Activated CD8-positive, alpha-beta memory T cell treated with anti-CD3 and anti-CD28 coated beads for 24 hours (primary cell): Measurements from ENCODE around the gene PLCB2.

Experiments used
- DNase-seq: peaks from one replicate; pipeline ENCODE4 v3.0.0-alpha.2; 2020

Gene PLCB2

DNA sequence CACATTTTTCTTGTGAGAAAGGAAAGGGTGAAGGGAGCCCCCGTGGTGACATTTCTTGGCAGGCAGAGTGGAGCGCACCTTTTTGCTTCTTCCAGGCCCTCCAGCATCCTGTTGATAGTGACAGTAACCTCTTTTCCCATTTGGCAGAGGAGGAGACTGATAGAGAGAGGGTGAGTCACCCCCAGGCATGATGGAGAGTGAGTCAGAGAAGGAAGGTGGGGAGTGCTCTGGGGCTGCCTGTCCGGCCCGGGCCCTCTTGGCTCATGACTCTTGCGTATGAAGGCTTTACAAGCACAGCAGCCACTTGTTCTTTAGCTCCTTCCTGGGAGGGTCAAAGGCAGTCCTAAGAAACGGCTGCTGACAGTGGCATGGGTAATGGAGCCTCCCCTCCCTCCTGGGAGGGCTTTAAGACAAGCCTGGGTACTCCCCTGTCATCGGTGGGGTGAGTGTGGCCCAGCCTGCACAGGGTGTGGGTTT lies 40.9 kb downstream of the PLCB2 start:
- no peak for DNase-seq

DNA sequence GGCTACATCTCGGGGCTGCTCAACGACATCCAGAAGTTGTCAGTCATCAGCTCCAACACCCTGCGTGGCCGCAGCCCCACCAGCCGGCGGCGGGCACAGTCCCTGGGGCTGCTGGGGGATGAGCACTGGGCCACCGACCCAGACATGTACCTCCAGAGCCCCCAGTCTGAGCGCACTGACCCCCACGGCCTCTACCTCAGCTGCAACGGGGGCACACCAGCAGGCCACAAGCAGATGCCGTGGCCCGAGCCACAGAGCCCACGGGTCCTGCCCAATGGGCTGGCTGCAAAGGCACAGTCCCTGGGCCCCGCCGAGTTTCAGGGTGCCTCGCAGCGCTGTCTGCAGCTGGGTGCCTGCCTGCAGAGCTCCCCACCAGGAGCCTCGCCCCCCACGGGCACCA lies 41.9 kb downstream of the PLCB2 start:
- DNase-seq = no peak

DNA sequence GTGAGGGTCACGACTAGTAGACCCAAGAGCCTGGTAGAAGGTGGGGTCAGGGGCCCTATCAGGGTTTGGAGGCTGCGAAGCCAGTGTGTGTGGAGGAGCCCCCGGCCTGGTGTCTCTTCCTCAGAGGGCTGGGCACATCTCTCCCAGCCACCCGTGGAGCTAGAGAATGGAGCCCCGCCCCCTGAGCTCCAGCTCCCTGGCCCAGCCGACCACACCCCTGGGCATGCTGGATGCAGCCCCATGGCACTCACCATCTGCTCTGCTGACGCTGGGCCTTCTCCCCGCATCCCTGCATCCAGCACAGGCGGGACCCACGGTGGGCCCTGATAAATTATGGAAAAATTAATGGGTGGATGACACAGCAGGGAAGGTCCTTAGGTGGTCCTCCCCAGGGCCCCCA lies 42.4 kb downstream of the PLCB2 start:
- no peak for DNase-seq

DNA sequence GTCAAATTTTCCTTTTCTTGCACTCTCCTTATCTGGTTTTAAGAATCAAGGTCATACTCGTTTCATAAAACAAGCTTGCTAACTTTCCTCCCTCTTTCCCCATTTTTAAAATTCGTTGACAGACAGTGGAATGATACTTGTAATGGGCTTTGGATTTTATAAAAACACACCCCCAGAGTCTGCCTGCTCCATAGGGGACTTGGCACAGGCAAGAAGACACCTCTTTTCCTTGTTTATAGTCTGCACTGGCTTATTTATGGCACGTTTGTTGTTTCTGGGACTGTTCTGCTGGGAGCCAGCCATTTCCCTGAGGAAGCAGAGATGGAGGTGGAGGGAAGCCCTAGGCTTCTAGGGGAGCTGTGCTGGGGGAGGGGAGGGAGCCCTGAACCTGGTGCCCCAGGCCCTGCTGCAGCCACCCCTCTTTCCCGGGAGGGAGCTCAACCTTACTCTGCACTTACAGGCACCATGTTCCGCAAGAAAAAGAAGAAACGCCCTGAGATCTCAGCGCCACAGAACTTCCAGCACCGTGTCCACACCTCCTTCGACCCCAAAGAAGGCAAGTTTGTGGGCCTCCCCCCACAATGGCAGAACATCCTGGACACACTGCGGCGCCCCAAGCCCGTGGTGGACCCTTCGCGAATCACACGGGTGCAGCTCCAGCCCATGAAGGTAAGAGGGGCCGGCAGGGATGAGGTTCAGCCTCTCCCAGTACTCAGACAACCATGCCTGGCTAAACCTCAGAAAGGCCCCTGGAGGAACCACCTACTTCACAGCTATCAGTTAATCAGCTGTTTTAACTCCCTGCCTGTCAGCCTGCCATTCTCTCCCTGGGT lies 43.2 kb downstream of the PLCB2 start:
- no peak for DNase-seq

DNA sequence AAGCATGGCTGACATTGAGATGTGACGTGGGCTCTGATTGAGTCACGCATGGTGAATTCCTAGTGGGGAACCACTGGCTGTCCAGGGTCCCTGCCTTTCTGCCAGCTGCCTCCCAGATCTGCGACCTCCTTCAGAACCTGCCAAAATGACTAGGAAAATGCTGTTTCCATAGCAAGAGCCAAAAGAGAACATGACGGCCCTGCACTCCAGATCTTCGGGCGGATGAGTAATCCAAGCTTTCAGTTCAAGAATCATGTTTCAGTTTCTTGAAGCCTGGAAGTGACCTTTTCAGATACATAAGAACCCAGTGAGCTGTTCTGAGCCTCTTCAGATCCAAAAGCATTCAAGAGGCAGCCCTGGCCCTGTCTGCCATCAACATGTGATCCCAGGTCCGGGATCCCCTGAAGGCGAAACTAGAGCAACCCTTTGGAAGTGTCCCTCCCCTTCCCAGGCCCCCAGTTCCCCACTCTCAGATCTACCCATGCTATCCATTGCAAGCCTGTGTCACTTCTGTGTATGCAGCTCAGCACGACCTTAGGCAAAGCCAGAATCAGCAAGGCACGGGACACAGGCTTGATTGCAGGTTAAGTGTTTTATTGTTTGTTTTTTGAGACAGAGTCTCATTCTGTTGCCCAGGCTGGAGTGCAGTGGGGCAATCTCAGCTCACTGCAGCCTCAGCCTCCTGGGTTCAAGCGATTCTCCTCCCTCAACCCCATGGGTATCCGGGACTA lies 44.5 kb downstream of the PLCB2 start:
- no peak for DNase-seq

DNA sequence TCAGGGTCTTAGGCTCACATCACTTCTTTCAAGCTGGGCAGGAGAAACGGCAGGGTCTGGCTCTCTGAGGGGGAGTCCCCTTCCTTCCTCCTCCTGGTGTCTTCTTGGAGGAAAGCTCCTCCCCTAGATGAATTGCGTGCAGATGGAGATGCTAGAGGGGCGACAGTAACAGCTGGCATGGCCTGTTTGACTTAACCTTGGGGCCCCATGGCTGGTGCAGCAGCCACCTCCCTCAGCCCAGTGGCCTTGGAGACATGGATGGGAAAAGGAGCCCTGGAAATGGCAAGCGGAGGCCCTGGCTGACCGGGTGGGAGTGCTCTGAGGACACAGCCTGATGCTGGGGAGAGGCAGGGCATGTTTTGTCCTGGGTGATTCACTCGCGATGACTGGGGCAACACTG lies 48.7 kb downstream of the PLCB2 start:
- DNase-seq = no peak

DNA sequence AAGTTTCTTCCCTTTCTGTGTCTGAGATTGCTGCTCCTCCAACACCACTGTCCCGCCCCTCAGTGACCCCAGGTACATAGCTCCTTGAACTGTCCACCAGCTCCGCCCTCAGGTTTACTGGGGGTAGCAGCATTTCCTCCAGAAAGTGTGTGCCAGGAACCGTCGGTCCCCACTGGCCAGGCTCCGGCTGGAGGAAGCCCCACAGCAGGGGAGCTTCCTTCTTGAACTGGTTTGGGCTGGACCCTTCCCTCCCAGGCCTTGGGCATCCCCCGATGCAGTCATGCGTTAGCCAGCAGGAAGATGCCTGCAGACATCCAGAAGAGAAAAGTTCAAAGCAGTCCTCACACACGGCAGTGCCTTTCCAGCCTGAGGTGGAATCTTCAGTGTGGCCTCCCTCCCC lies 49.2 kb downstream of the PLCB2 start:
- DNase-seq = no peak

DNA sequence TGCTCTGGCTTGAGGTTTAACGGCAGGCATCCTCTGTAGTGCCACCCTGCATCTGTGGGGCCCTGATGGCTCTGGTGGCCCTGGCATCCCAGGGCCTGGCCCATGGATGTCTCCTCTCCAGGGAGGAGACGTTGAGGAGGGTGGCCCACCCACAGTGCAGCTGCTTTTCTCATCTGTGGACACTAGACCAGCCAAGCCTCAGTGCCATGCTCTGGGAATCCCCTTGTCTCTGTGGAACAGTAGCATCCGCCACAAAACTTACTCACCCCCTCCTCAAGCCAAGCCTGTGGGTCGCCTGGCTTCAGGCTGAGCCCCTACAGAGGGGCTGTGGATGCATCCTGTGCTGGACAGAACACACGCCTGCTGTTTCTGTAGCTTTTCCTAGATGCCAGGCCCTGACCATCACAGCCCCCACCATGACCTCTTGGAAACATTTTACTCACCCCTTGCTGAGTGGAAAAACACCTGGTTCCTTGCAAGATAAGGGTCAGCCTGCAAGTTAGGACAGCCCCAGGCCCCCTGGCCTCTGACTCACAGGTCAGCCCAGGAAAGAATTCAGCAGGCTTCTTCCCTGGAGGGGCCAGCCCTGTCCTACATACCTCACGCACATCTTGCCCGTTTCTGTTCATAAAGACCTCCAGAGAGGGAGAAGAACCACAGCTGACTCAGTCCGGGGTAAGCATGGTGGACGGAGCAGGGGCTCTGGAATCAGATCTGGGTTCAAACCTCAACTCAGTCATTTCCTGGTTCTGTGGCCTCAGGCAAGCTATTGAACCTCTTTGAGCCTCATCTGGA lies 49.9 kb downstream of the PLCB2 start:
- DNase-seq = no peak

DNA sequence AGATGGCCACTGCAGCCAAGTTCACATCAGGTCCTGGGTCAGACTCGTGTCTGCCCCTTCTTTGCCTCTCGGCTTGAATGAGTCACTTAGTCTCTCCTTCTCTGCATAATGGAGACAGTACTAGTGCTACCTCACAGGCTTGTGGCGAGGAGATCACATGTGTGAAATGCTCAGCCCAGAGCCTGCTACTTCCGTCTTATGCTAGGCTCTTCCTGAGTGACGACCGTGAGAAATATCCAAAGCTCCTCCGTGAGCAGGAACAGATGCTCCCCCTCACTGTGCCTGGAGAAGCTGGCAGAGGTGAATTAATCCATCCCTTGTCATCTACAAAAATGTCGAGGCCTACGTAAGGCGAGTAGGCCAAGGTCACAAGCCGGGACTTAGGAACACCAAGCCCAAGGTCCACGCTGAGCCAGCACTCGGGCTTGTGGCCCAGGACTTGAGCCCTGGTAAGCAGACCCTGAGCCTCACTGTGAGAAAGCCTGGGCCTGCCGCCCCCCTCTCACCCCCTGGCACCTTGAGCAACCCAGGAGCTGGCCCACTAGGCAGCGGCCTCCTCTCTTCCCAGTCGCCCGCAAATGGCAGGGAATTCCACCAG lies 51.0 kb downstream of the PLCB2 start:
- DNase-seq = no peak

DNA sequence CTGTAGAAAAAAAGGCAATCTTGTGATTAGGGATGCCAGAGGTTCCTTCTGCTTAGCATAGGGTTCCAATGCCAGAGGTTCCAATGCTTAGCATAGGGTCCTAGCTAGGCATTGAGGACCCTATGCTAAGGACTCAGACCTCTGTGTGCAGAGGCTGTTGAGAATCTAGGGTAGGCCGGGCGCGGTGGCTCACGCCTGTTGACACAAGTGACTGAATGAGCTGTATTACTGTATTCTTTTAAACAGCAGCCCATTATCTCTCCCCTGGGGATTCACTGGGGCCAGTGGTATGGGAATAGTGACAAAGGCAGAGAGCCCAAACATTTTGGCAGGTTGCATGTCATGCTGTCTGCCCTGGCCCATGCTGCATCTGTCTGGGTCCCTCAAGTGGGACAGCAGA lies 52.7 kb downstream of the PLCB2 start:
- no peak for DNase-seq

DNA sequence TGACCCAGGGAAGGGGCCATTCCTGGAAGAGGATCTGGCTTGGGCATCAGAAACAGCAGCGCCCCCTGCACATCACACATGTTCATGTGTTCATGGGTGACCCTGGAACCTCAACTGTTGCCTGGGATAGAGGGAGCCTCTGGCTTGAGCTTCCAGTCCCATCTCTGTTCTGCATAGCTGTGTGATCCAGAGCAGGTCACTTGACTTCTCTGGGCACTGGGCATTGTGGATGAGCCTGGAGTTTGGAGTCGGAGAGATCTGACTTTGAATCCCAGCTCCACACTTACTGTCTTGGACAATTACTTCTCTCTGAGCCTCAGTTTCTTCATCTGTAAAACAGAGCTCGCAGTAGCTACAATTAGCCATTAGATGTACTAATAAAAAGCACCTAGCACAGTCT lies 53.3 kb downstream of the PLCB2 start:
- no peak for DNase-seq

DNA sequence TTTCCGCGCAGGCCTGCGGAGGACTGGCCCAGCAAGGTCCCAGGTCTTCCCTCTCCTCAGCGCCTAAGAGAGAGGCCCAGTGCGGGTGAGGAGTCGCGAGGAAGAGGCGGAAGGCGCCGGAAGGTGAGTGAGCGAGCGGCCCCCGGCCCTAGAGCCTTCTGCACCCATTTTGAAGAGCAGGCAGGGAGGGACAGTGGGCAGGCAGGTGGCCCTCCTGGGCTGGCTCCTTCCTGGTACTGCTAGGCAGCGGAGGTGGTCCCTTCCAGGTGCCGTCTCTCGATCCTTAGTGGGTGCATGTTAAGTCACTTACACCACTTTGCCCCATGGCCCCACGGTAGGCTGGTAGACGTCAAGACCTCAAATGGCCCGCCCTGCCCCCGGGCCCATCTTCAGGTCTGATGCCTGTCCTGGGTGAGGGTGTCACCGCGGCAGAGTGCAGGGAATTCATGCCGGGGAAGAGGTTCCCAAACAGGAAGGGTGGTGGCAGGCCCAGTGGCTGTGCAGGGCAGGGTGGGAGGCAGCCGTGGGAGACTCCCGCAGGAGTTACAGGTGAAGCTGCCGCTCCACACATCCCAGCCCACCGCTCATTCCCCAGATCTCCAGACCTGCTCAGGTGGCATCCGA lies 54.5 kb downstream of the PLCB2 start:
- DNase-seq = no peak

DNA sequence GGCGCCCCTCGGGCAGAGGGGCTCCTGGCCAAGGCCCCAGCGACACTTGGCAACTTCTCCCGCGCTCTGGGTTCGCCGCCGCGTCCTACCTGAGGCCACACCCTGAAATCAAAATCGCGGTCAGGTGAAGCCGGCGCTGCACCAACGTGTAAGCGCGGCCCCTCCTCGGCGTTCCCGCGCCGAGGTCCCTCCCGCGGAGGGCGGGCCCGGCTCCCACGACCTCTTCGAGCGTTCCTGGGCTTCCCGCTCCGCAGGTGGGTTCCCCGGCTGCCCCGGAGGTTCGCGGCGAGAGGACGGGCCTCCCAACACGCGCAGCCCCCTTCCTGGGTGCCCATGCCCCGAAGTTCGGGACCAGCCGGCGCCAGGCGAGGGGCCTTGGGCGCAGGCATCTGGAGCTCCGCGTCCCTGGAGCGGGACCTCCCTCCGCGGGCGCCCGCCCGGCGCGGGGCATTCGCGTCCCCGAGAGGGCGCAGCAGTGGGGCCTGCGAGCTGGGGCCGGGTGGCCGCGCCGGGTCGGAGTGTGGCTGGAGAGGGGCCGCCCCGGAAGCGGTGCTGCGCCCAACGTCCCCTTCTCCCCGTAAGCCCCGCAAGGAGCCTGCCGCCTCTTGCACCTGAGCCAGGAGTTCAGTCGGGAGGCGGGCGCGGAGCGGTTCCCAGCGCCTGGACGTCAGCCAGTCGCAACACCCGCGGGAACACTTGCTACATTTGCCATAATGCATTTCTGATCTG lies 55.1 kb downstream of the PLCB2 start:
- DNase-seq = peak; percentile 69

DNA sequence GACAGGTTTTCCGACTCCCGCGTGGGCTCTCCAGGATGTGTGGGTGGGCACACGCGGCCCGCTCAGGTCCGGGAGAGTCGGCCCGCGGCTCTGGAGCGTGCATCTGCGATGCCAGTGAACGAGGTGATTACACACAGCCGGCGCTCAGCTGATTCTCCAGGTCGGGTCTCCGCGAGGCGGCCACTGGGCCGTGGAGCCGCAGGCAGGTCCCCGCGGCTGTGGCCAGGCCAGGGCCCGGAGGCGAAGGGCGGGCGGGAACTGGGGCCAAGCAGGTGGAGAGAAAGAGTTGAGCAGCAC lies 55.6 kb downstream of the PLCB2 start:
- no peak for DNase-seq

DNA sequence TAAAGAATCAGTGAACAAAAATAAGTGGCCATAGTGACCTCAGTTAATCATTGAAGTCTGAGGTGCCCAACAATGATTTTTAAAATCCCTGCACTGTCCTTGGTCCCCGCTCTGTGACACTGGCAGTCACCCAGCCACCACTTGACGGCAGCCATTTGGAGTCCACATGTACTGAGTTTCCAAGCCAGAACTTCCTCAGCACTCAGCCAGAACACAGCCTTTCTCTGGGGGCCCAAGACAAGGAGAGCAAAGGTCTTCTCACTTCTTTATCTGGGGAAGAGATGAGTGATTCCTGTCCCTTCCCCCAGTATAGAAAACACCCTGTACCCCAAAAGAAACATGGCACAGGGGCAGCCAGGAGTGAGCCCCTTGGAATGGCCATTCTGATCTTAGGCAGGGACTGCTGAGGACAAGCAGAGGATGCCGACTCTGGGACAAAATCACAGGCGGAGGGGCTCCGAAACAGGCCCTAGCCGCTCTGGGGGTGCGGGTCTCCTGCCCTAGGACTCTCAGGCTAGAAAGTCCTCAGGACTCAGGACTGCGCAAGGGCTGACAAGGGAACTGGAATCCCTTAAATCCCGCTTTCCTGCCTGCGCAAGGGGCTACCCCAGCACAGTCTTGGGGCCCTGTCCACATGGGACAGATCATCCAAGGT lies 56.1 kb downstream of the PLCB2 start:
- no peak for DNase-seq

DNA sequence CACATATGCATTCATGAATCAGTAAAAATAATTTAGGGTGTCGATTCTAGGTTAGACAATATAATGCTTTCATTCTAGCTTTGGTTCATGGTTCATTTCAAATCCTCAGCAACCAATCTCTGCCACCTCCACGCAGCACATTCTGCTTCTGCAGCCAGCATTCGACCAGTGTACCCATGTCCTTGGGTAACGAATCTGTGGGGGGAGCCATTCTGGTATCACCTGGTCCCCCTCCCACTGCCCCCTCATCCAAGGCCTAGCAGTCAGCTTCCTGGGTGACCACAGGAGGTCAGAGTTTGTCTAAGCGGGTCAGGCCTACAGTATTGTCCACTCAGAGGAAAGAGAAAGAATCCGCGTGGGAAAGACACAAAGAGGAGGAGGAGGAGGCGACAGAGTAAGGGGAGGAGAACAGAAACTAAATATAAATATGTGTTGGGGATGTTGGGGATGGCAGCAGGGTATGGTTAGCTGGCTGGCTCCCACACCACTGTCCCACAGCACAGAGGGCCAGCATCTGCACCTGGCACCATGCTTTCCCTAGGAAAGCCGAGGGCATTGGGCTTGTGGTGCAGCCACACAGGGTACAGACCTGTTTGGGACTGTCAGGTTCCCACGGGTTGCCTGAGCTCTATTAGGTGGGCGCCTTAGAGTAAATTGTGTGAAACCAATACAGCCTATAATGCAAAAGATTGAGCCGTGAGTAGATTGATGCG lies 56.8 kb downstream of the PLCB2 start:
- no peak for DNase-seq

DNA sequence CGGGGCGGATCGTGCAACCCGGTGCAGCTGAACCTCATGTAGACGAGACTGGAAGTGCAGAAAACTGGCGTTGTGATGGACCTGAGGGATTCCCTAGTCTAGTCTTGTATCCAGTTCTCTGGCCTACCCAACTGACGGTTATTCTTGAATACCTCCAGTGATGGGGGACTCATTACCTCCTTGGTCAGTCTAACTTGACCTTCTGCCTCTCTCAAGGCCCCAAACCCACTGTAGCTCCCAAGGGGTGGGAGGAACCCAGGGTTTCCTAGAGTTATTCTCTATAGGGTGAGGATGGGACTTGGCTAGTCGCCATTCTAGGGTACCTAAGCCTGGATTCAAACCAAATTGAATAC lies 57.5 kb downstream of the PLCB2 start:
- DNase-seq = no peak

DNA sequence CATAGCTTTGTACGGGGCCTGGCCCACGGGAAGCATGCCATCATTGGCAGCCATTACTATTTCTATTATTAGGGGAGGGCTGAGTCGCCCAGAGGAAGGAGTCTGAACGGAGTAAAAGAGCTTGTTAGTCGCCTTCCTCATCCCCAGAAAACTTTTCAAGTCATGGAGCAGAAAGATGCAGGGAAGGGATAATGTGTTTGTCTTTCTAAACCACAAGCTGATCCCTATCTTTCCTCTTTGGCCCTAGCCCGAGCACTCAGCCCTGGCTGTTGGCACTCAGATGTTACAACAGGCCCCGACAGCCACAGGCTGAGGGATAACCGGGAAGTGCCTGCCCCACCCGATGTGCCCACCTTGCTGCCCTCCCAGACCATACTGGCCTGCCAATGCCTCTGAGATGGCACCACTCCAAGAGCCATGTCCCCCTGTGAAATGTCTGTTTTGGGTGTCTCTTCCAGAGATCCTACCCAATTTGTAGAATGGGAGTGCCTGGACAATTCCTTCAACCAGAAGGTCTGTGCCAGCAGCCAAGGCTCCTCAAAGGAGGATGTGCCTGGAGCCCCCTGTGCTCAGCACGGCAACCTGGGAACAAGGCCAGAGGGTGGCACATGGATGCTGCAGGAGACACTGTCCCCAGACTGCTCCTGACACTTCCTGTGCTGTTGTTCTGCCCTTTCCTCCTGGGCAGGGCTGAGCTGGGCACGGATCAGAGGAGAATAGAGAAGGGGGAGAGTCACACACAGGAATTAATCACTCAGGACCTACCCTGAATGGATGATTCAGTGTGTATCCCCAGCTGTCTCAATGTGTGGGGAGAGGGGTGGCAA lies 58.0 kb downstream of the PLCB2 start:
- no peak for DNase-seq

DNA sequence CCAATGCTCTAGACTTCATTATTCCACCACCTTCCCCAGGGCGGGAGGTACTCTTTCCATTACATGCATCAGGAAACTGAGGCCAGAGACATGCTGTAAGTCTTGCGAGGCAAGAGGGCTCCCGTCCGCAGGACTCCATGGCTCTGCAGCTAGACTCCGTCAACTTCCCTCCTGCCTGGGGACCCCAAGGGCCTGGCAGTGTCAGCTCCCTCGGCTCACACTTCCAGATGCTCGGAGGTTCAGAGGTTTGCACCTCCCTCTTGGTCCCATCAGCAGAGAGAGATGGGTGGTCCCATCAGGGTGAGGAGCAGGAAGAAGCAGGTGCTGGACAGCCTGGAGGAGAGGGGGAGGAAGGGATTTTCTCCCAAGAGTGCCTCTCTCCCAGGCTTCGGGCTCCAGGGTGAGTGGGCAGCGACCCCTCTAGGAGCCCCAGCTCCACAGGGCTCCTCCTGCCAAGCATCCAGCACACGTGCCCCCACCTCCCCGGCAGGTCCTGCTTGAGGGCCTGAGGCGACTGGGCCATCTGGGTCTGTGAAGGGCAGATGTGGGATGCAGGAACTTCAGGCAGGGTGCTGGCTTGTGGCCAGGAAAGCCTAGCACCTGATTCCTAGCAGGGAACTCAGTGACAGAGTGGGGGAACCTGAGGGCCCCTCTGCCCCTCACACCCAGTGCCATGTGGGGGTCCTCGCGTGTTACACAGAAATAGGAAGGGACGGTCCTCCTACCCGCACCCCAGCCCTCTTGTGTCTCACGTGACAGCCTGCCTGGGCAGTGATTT lies 59.5 kb downstream of the PLCB2 start:
- no peak for DNase-seq
